HG03378 (cell line): ENCODE results near the gene DYNLRB1.
"Not testable (repeated sequence)": the region's sequence is repeated elsewhere in the genome, so short reads cannot be mapped to it uniquely, and the experiment has no call there.

Experiments used
- ATAC-seq: cut with Tn5 transposase; IDR thresholded peaks from one replicate; pipeline ENCODE4 v1.9.1; 2021; ENCODE audit warnings: mild to moderate bottlenecking, moderate library complexity; ENCODE audit not compliant: unreplicated experiment

DYNLRB1 gene

GRCh38 chr20:34511891-34512265, 4.3 kb upstream of the DYNLRB1 start:
- no peak for ATAC-seq

DNA sequence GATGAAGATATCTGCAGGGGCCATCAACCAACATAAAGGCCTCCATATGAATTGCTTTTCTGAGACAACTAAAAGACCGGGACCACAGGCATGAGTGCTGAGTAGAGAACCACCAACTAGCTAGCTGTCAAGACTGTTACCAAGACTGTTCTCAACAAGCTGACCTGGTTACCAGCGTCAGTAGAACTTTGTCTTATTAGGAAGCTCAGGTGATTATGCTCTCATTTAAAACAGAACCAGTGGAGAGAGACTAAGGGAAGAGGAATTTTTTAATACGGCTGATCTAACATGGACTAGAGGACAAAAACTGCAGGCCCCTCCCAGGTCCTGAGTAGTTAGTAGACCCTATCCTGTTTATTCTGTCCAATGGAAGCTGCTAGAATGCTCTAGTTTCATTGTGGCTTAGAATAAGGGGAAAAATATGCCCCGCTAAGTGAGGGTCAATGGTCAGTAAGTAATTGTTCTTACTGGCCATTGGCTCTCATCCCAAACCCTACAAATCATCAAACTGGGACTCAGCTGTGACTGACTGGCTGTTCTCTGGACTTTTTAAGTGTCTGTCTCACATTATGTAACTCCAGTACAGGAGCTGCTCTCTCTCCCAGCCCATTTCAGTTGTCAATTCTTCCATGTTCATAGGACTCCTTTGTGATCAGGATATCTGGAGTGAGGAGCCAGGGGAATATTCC, 3.8 kb upstream of the DYNLRB1 start:
- no peak for ATAC-seq

DNA sequence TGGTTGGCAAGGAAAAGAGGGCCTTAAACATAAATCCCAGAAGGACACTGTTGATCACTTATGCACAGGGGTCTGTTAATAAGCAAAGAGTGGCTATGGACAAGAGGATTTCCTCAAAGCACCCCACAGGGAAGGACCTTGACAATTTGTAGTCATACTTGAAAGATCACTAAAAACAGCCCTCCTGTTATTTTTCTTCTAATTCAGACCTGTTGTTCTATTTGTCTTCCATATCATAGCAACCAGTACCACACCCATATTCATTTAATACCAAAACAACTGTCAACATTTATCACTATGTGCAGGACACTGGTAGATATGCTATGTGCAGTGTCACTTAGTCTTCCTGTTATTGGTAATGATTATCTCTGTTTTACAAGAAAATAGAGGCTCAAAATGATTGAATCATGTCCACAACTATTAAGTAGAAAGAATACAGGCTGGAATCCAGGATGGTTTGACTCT, 3.2 kb upstream of the DYNLRB1 start:
- ATAC-seq, result no peak

DNA sequence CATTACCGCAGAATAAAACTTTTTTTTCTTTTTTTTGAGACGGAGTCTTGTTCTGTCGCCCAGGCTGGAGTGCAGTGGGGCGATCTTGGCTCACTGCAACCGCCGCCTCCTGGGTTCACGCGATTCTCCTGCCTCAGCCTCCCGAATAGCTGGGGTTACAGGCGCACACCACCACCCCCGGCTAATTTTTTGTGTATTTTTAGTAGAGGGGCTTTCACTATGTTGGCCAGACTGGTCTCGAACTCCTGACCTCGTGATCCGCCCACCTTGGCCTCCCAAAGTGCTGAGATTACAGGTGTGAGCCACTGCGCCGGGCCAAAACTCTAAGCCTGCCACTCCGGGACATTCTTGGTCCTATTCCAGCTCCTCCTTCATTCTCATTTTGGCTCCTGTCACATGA, 2.2 kb upstream of the DYNLRB1 start:
- not testable (repeated sequence) for ATAC-seq

- ATAC-seq, result no peak
Measured at GRCh38 chr20:34514897-34515483, 1.2 kb upstream of the DYNLRB1 start.

GRCh38 chr20:34515484-34516246, 557 bp upstream of the DYNLRB1 start:
- ATAC-seq, result peak; percentile 55

GRCh38 chr20:34517114-34517505, 888 bp downstream of the DYNLRB1 start:
- ATAC-seq, result no peak

DNA sequence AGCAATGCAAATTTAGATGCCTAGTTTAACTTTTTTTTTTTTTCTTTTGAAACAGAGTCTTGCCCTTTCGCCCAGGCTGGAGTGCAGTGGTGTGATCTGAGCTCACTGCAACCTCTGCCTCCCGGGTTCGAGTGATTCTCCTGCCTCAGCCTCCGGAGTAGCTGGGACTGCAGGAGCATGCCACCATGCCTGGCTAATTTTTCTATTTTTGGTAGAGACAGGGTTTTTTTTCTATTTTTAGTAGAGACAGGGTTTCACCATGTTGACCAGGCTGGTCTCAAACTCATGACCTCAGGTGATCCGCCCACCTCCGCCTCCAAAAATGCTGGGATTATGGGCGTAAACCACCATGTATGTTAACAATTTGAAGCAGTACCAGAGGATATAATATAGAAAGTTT, 2.6 kb downstream of the DYNLRB1 start:
- ATAC-seq, result not testable (repeated sequence)

DNA sequence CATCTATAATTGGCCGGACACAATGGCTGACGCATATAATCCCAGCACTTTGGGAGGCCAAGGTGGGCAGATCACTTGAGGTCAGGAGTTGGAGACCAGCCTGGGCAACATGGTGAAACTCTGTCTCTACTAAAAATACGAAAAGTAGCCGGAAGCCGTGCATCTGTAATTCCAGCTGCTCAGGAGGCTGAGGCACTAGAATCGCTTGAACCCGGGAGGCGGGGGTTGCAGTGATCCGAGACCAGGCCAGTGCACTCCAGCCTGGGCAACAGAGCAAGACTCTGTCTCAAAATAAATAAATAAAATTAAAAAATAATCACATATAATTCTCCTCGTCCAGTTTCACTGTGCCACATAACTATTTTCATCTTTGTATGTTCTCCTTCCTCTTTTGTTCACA, 3.6 kb downstream of the DYNLRB1 start:
- not testable (repeated sequence) for ATAC-seq

GRCh38 chr20:34522969-34523871, 7.0 kb downstream of the DYNLRB1 start:
- ATAC-seq, result no peak

DNA sequence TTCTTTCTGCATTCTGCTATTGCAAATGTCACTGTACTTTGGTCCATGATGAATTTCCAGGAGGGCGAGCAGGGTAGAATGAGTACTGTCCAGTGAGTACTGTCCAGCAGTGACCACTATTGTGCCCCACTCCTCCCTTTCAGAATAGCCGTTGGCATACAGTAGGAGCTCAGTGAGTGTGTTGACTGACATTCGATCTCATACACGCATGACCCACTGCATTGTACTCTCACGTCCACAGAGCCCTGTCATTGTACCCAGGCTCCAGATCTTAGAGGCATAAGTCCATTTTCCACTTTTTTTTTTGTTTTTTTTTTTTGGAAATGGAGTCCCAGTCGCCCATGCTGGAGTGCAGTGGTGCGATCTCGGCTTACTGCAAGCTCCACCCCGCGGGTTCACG, 8.2 kb downstream of the DYNLRB1 start:
- ATAC-seq, result no peak

DNA sequence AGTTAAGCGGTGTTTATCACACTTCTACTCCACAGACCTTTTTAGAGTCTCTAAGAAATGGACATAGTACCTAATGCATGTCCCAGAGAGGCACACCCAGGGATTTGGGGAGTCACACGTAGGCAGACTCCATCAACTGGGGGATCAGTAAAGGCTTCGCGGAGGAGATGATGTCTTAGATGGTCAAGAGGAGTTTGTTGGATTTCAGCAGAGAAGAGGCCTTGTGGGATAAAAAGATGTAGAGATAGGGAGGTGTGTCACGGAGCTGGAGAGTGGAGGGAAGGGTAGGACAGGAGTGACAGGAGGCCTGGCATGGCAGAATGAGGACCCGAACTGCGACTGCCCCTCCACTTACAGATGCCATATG, 9.1 kb downstream of the DYNLRB1 start:
- ATAC-seq, result no peak

DNA sequence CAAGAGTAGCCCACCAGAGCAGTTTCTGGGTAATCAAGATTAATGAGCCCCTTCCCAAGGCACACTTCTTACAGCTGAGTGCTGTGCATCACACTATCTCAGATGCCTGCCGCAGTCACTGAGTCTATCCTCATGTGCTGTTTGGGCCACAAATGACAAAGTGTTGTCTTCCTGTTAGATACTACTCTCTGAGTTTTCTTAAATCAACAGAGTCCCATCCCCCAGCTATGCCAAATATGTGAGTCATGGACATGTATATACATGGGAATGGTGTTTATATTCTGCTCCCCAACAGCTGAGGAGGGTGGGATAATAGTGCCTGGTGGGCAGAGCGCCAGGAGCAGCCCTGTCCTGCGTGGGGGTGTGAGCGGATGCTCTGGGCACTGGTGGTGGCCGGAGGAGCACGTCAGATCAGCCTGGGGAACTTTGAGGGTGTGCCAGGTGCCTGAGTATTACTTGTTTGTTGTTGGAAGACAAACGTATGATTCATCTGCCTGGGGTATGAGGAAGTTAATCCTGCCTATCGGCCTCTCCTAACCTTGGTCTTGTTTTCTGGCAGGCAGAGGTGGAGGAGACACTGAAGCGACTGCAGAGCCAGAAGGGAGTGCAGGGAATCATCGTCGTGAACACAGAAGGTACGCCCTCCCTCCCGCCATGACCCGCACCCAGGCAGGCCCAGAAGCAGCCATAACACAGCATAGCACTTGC, 9.6 kb downstream of the DYNLRB1 start:
- no peak for ATAC-seq

DNA sequence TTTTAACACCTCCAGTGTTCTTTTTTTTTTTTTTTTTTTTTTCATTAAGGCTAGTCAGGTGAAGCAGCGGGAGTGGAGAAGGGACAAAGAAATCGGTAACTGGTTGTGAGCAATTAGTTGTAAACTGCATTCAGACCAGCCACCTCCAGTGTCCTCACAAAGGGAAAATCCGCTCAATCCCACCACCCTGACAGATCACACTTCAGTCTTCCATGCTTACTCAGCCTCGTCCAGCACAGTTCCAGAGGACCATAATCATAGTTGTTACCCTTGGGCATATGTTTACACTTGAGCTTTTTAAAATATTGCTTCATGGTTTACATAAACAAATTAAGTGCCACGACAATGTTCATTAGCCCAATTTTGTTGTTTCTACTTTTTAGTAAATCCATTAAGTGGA, 10.2 kb downstream of the DYNLRB1 start:
- no peak for ATAC-seq

DNA sequence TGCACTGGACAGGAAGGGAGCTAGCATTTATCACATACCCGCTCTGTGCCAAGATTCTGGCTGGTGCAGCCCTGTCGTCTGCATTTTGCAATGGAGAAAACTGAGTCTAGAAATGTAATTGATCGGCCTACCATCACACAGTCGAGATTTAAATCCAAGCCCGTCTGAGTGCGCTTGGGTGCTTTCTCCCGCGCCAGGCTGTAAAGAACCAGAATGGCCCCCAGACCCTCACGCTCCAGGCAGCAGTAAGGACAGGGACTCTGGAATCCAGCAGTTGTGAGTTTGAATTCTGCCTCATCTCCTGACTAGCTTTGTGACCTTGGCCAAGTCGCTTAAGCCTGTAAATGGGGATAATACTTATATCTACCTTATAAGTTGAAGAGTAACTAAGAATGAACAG, 10.8 kb downstream of the DYNLRB1 start:
- ATAC-seq, result no peak

DNA sequence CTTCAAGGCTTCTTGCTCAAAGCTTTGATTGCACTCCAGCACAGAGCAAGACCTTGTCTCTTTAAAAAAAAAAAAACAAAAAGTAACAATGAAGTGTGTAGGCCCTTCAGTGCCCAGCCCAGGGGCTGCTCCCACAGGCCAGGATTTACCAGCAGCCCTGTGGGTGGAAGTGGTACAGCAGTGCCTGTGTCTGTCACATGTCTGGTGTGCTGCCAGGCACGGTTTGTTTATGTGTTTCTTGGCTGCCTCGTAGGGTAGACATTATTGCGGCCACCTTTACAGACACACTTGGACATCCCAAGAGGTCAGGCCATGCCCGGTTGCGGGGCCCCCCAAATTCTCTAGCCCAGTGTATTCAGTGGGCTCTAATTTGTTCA, 12.7 kb downstream of the DYNLRB1 start:
- ATAC-seq, result no peak

GRCh38 chr20:34529742-34530141, 13.5 kb downstream of the DYNLRB1 start:
- no peak for ATAC-seq

GRCh38 chr20:34530342-34530741, 14.1 kb downstream of the DYNLRB1 start:
- ATAC-seq, result no peak

GRCh38 chr20:34531608-34532265, 15.5 kb downstream of the DYNLRB1 start:
- ATAC-seq, result no peak

- no peak for ATAC-seq
Measured at GRCh38 chr20:34532320-34532719, 16.1 kb downstream of the DYNLRB1 start.
